Lower lobe of right lung (tissue), 2 donors: ENCODE data around the gene C5orf47. TPM values are rescaled to one million over a fixed set of nuclear protein-coding genes. Genes with fewer than 3 reads are reported as not detected.
A peak's percentile ranks its signal among the peaks of the same experiment; 100 is the strongest.

Experiments used
- ATAC-seq, 2 donors: fragments of 200-7000 bp; cut with Tn5 transposase; one replicate each; pipeline ENCODE4 v1.9.1; 2020 to 2022; ENCODE audit warnings: mild to moderate bottlenecking in 2 of 2, moderate library complexity in 2 of 2
- DNase-seq: peaks from one replicate; pipeline ENCODE4 v3.0.0-alpha.2; 2020
- H3K27ac ChIP-seq: fragments of 200-600 bp; one replicate; pipeline ENCODE4 v1.8.0; 2022
- H3K27me3 ChIP-seq: fragments of 200-600 bp; one replicate; pipeline ENCODE4 v1.8.0; 2022; ENCODE audit warnings: low read depth
- H3K36me3 ChIP-seq: fragments of 200-600 bp; one replicate; pipeline ENCODE4 v1.8.0; 2022; ENCODE audit warnings: mild to moderate bottlenecking
- H3K4me1 ChIP-seq: fragments of 200-600 bp; one replicate; pipeline ENCODE4 v1.8.0; 2022
- H3K4me3 ChIP-seq: fragments of 200-600 bp; one replicate; pipeline ENCODE4 v1.8.0; 2022; ENCODE audit warnings: mild to moderate bottlenecking
- H3K9me3 ChIP-seq: fragments of 200-600 bp; one replicate; pipeline ENCODE4 v1.8.0; 2022
- CTCF ChIP-seq: fragments of 200-600 bp; IDR thresholded peaks from one replicate; pipeline ENCODE4 v1.8.0; 2022; ENCODE audit warnings: antibody characterized with exemption, mild to moderate bottlenecking
- intact Hi-C: fragments of 100-400 bp; cut with DNase I; formaldehyde crosslinking; loops from one replicate; pipeline ENCODE4 v1.11.0; 2022
- long read RNA-seq: library from polyadenylated mRNA; unstranded; transcript quantifications from one replicate; pipeline ENCODE4 v2.0.0, GENCODE V29; 2021
- total RNA-seq: library from RNA; stranded (reverse); fragmentation: NEBNext Ultra II Directional; extraction: Animal tissue kit (Norgen Biotek cat#: 25700); gene quantifications from one replicate; pipeline ENCODE4 v1.2.1, GENCODE V29; 2021
- donor health status: DM: no; HTN: yes; CAD: no; lungs with severe emphysema.

The C5orf47 gene
- not detected for total RNA-seq
- long read RNA-seq = 0 reads

GRCh38 chr5:173988554-173989431 lies at the start of gene C5orf47:
C5orf47 (plus strand) TSS chr5:173989170; CDS start chr5:173989264, 94 bp downstream.
- peak in 1 of 2 donors; percentile 29 for ATAC-seq
- H3K9me3 ChIP-seq = no peaks in the 10 kb centered on the region
- intact Hi-C loops = no loop called here

GRCh38 chr5:173940269-173940668 lies 48.7 kb upstream of the C5orf47 start:
- Histone ChIP-seq H3K4me1 (peaks cover 52% of the 10 kb centered on the region), H3K27ac (no peak overlapping the region), H3K9me3 (no peaks in the 10 kb centered on the region), H3K36me3 (peaks cover 5% of the 10 kb centered on the region), H3K4me3 (no peak overlapping the region), H3K27me3 (no peaks in the 10 kb centered on the region)
- TF ChIP-seq CTCF = no peak
- ATAC-seq = no peak
- intact Hi-C loops = no loop called here
- DNase-seq = no peak

More at GRCh38 chr5:173988554-173989431, at the start of gene C5orf47:
- H3K27me3 ChIP-seq = no peaks in the 10 kb centered on the region
- no peak for TF ChIP-seq CTCF
- H3K36me3 ChIP-seq = no peaks in the 10 kb centered on the region
- no peak within 1 kb of the TSS for H3K27ac ChIP-seq
- no peaks in the 10 kb centered on the region for H3K4me1 ChIP-seq
- no peak for DNase-seq
- H3K4me3 ChIP-seq = no peak within 1 kb of the TSS

- peaks cover 52% of the 10 kb centered on the region for H3K4me1 ChIP-seq
- ATAC-seq (no peak), DNase-seq (no peak)
- H3K27ac ChIP-seq = peak overlapping the region; percentile 52
- intact Hi-C loops = no loop called here
- no peaks in the 10 kb centered on the region for H3K9me3 ChIP-seq
- H3K4me3 ChIP-seq = no peak overlapping the region
- TF ChIP-seq CTCF = no peak
- peaks cover 14% of the 10 kb centered on the region for H3K36me3 ChIP-seq
- H3K27me3 ChIP-seq = no peaks in the 10 kb centered on the region
These were observed 47.9 kb upstream of the C5orf47 start for GRCh38 chr5:173941102-173941501.

- ATAC-seq (peak; percentile 46 to 49), DNase-seq (no peak)
- peaks cover 21% of the 10 kb centered on the region for H3K36me3 ChIP-seq
- no peaks in the 10 kb centered on the region for H3K27me3 ChIP-seq
- H3K4me3 ChIP-seq = no peak overlapping the region
- TF ChIP-seq CTCF = no peak
- H3K4me1 ChIP-seq = peaks cover 52% of the 10 kb centered on the region
- H3K9me3 ChIP-seq = no peaks in the 10 kb centered on the region
- intact Hi-C loops = no loop called here
- H3K27ac ChIP-seq = peak overlapping the region; percentile 52
These were observed 47.1 kb upstream of the C5orf47 start for GRCh38 chr5:173941758-173942401.

- TF ChIP-seq CTCF = no peak
- peaks cover 50% of the 10 kb centered on the region for H3K4me1 ChIP-seq
- no peaks in the 10 kb centered on the region for H3K27me3 ChIP-seq
- H3K27ac ChIP-seq = no peak overlapping the region
- H3K9me3 ChIP-seq = no peaks in the 10 kb centered on the region
- ATAC-seq = peak; percentile 56 to 88
- peaks cover 47% of the 10 kb centered on the region for H3K36me3 ChIP-seq
- intact Hi-C loops = no loop called here
- H3K4me3 ChIP-seq = no peak overlapping the region
- DNase-seq = no peak
These were observed 44.5 kb upstream of the C5orf47 start for GRCh38 chr5:173944511-173944910.
